PC-3 (cell line): ENCODE data around the gene XPR1. TPM values are rescaled to one million over a fixed set of nuclear protein-coding genes. Genes with fewer than 3 reads are reported as not detected.

Experiments
- ATAC-seq: fragments of 200-7000 bp; cut with Tn5 transposase; 2 replicates; pipeline ENCODE4 v1.9.1; 2020; ENCODE audit warnings: mild to moderate bottlenecking, moderate library complexity
- BruUV-seq: library from RNA; stranded (reverse); fragments of 400-500 nt; replicated peaks from 2 replicates; lab custom pipeline; 2021; lab: Mats Ljungman, UMichigan
- CTCF ChIA-PET: fragments of 300-600 bp; sonication (Branson Sonifier 250); formaldehyde crosslinking; loops from one replicate; lab custom pipeline; 2022; ENCODE audit warnings: antibody characterized with exemption; lab: Charles Lee
- POLR2A ChIA-PET: fragments of 300-600 bp; sonication (Branson Sonifier 250); formaldehyde crosslinking; loops from one replicate; lab custom pipeline; 2022; ENCODE audit warnings: antibody characterized with exemption; ENCODE audit not compliant: unreplicated experiment; lab: Charles Lee
- DNase-seq: peaks from one replicate; pipeline ENCODE4 v3.0.0-alpha.2; 2015
- H2AFZ ChIP-seq: fragments of 300-600 bp; sonication (generic); 2 replicates; pipeline ENCODE4 v1.6.0; 2016; ENCODE audit warnings: antibody characterized with exemption, low read length
- H3F3A ChIP-seq: fragments of 300-600 bp; sonication (generic); one replicate; pipeline ENCODE4 v1.6.0; 2017; ENCODE audit warnings: antibody characterized with exemption, low read length, control low read depth, mild to moderate bottlenecking; ENCODE audit not compliant: unreplicated experiment
- H3K27ac ChIP-seq: fragments of 300-600 bp; sonication (generic); 2 replicates; pipeline ENCODE4 v1.5.1; 2016; ENCODE audit warnings: mild to moderate bottlenecking, low read length
- H3K27me3 ChIP-seq: fragments of 300-600 bp; sonication (generic); 2 replicates; pipeline ENCODE4 v1.6.1; 2016; ENCODE audit warnings: low read length, mixed read lengths
- H3K36me3 ChIP-seq: fragments of 300-600 bp; sonication (generic); 2 replicates; pipeline ENCODE4 v1.6.1; 2016; ENCODE audit warnings: low read depth, mixed run types, low read length, mixed read lengths
- H3K4me1 ChIP-seq: fragments of 300-600 bp; sonication (generic); 2 replicates; pipeline ENCODE4 v1.5.1; 2016; ENCODE audit warnings: low read length; ENCODE audit not compliant: insufficient read depth
- H3K4me2 ChIP-seq: fragments of 300-600 bp; sonication (generic); 2 replicates; pipeline ENCODE4 v1.6.0; 2016; ENCODE audit warnings: low read length
- H3K4me3 ChIP-seq: fragments of 300-600 bp; sonication (generic); 2 replicates; pipeline ENCODE4 v1.5.1; 2016; ENCODE audit warnings: mild to moderate bottlenecking, low read length, mixed read lengths
- H3K79me2 ChIP-seq: fragments of 300-600 bp; sonication (generic); 2 replicates; pipeline ENCODE4 v1.6.1; 2017; ENCODE audit warnings: low read length, mixed read lengths
- H3K9ac ChIP-seq: fragments of 300-600 bp; sonication (generic); 2 replicates; pipeline ENCODE4 v1.6.0; 2016; ENCODE audit warnings: mild to moderate bottlenecking, low read length
- H3K9me2 ChIP-seq: fragments of 300-600 bp; sonication (generic); replicated peaks from 2 replicates; pipeline ENCODE4 v1.6.1; 2016; ENCODE audit warnings: mixed run types, low read length, mixed read lengths
- H3K9me3 ChIP-seq: fragments of 300-600 bp; sonication (generic); 2 replicates; pipeline ENCODE4 v1.6.1; 2016; ENCODE audit warnings: low read length, mixed read lengths
- H4K20me1 ChIP-seq: fragments of 300-600 bp; sonication (generic); 2 replicates; pipeline ENCODE4 v1.6.1; 2016; ENCODE audit warnings: low read length, mixed read lengths
- EZH2 ChIP-seq: fragments of 300-600 bp; sonication (generic); IDR thresholded peaks from one replicate; pipeline ENCODE4 v1.6.1; 2017; ENCODE audit warnings: antibody characterized with exemption, mild to moderate bottlenecking, low read length; ENCODE audit not compliant: unreplicated experiment
- EZH2phosphoT487 ChIP-seq: fragments of 300-600 bp; sonication (generic); IDR thresholded peaks from 2 replicates; pipeline ENCODE4 v1.6.1; 2018; ENCODE audit warnings: mild to moderate bottlenecking, antibody characterized with exemption, low read length, borderline replicate concordance
- intact Hi-C: fragments of 100-400 bp; cut with micrococcal nuclease; formaldehyde crosslinking; loops from 2 replicates; pipeline ENCODE4 v1.9.0; 2023
- total RNA-seq: library from RNA; depleted of rRNA; stranded (reverse); fragments of >200 nt; gene quantifications from 2 replicates; pipeline ENCODE4 v1.2.3, GENCODE V29; 2014
- TF ChIP-seq, protein P1 (sequence below): fragments of 300-600 bp; sonication (generic); conservative IDR thresholded peaks from 2 replicates; pipeline ENCODE4 v1.5.1; 2017; ENCODE audit warnings: antibody characterized with exemption, low read depth, mild to moderate bottlenecking, low read length

The XPR1 gene
- total RNA-seq, 1 experiment from 2014 or later: 8.2 TPM

GRCh38 chr1:180785291-180785690, 153.5 kb downstream of the XPR1 start:
- no peaks in the 10 kb centered on the region for H3F3A ChIP-seq
- no peak for DNase-seq
- TF ChIP-seq EZH2: no peak
- no peak for TF ChIP-seq EZH2phosphoT487
- TF ChIP-seq, protein P1, sequence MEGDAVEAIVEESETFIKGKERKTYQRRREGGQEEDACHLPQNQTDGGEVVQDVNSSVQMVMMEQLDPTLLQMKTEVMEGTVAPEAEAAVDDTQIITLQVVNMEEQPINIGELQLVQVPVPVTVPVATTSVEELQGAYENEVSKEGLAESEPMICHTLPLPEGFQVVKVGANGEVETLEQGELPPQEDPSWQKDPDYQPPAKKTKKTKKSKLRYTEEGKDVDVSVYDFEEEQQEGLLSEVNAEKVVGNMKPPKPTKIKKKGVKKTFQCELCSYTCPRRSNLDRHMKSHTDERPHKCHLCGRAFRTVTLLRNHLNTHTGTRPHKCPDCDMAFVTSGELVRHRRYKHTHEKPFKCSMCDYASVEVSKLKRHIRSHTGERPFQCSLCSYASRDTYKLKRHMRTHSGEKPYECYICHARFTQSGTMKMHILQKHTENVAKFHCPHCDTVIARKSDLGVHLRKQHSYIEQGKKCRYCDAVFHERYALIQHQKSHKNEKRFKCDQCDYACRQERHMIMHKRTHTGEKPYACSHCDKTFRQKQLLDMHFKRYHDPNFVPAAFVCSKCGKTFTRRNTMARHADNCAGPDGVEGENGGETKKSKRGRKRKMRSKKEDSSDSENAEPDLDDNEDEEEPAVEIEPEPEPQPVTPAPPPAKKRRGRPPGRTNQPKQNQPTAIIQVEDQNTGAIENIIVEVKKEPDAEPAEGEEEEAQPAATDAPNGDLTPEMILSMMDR: no peak
- H3K36me3 ChIP-seq: no peaks in the 10 kb centered on the region
- H3K9me3 ChIP-seq: no peaks in the 10 kb centered on the region
- H3K27me3 ChIP-seq: no peaks in the 10 kb centered on the region
- H3K27ac ChIP-seq: no peak overlapping the region
- no peaks in the 10 kb centered on the region for H4K20me1 ChIP-seq
- no TSS peak for BruUV-seq
- no peak overlapping the region for H3K4me3 ChIP-seq
- H3K79me2 ChIP-seq: no peaks in the 10 kb centered on the region
- ChIA-PET POLR2A (no interaction called here), CTCF (no interaction called here)
- ATAC-seq: no peak
- H2AFZ ChIP-seq: no peak overlapping the region
- H3K4me1 ChIP-seq: no peaks in the 10 kb centered on the region
- intact Hi-C loops: no loop called here
- no peak overlapping the region for H3K9ac ChIP-seq
- no peak overlapping the region for H3K4me2 ChIP-seq
- H3K9me2 ChIP-seq: no peaks in the 10 kb centered on the region

DNA sequence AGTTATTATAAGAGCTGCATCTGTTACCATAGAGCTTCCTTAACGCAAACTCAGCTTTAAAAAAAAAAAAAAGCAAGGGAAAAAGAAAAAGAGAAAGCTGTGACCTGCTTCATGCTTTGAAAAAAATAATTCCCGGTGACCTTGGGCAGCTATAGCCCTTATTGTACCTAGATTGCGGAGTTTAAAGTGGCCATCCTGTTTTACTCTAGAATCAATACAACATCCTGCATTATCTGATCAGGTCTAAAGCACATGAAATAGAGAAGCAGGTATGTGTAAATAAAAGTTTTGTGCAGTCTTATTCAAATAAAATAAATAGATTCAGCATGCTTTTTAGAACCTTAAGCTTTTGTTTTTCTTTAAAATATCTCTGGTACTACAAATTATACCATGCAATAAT, 154.1 kb downstream of the XPR1 start:
- Histone ChIP-seq H3K79me2 (no peaks in the 10 kb centered on the region), H4K20me1 (no peaks in the 10 kb centered on the region), H3K4me1 (no peaks in the 10 kb centered on the region), H3K9me2 (no peaks in the 10 kb centered on the region), H3K27ac (no peak overlapping the region), H2AFZ (no peak overlapping the region), H3F3A (no peaks in the 10 kb centered on the region), H3K9me3 (no peaks in the 10 kb centered on the region), H3K4me2 (no peak overlapping the region), H3K27me3 (no peaks in the 10 kb centered on the region), H3K4me3 (no peak overlapping the region), H3K36me3 (no peaks in the 10 kb centered on the region), H3K9ac (no peak overlapping the region)
- TF ChIP-seq EZH2 (no peak), EZH2phosphoT487 (no peak)
- TF ChIP-seq, protein P1: no peak
- POLR2A ChIA-PET: no interaction called here
- DNase-seq (no peak), ATAC-seq (no peak)
- BruUV-seq: no TSS peak
- intact Hi-C loops: no loop called here
- CTCF ChIA-PET: no interaction called here

DNA sequence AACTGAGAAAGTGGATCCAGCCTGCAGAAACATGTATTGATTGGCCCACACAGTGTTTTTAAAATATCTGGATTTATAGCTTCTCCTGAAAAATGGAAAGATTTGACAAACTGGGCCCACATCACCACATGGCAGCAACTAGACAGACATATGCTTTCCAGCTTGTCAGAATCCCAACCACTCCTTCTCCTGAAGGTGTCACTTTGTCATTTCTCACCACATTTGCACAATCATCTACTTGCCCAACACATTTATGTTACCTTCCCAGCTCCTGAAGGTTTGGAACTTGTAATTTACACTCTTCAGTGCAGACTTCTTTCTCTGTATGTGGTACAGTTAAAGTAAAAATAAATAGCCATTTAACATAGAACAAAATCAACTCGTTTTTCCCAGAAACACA, 154.8 kb downstream of the XPR1 start:
- ATAC-seq (no peak), DNase-seq (no peak)
- no peak for TF ChIP-seq EZH2
- TF ChIP-seq, protein P1: no peak
- no peak for TF ChIP-seq EZH2phosphoT487
- ChIA-PET POLR2A (no interaction called here), CTCF (no interaction called here)
- no peak overlapping the region for H2AFZ ChIP-seq
- H3K9me3 ChIP-seq: no peaks in the 10 kb centered on the region
- no peak overlapping the region for H3K9ac ChIP-seq
- peaks cover under 1% of the 10 kb centered on the region; the same call in 1 of the 2 replicates for H3K4me1 ChIP-seq
- H3K9me2 ChIP-seq: no peaks in the 10 kb centered on the region
- no peak overlapping the region for H3K27ac ChIP-seq
- H4K20me1 ChIP-seq: no peaks in the 10 kb centered on the region
- H3K79me2 ChIP-seq: no peaks in the 10 kb centered on the region
- H3K4me2 ChIP-seq: no peak overlapping the region
- H3K36me3 ChIP-seq: no peaks in the 10 kb centered on the region
- H3K4me3 ChIP-seq: no peak overlapping the region
- H3K27me3 ChIP-seq: no peaks in the 10 kb centered on the region
- intact Hi-C loops: no loop called here
- H3F3A ChIP-seq: no peaks in the 10 kb centered on the region
- no TSS peak for BruUV-seq
